GM12865 (cell line): Measurements from ENCODE around the gene PARVA.

Experiments
- DNase-seq: peaks from one replicate; pipeline ENCODE4 v3.0.0; 2010; ENCODE audit warnings: low read depth
- H3K4me3 ChIP-seq: 2 replicates; pipeline ENCODE4 v1.5.1; 2011; ENCODE audit warnings: mild to moderate bottlenecking, low read depth, low read length, control low read depth
- TF ChIP-seq, protein P1 (sequence below): IDR thresholded peaks from 2 replicates; pipeline ENCODE4 v1.5.1; 2011; ENCODE audit warnings: low read length, control low read depth, low read depth, inconsistent platforms; ENCODE audit not compliant: insufficient read depth; ENCODE audit errors: missing control alignments

Gene PARVA

GRCh38 chr11:12403997-12404350, 26.6 kb downstream of the PARVA start:
- DNase-seq: no peak
- TF ChIP-seq, protein P1, sequence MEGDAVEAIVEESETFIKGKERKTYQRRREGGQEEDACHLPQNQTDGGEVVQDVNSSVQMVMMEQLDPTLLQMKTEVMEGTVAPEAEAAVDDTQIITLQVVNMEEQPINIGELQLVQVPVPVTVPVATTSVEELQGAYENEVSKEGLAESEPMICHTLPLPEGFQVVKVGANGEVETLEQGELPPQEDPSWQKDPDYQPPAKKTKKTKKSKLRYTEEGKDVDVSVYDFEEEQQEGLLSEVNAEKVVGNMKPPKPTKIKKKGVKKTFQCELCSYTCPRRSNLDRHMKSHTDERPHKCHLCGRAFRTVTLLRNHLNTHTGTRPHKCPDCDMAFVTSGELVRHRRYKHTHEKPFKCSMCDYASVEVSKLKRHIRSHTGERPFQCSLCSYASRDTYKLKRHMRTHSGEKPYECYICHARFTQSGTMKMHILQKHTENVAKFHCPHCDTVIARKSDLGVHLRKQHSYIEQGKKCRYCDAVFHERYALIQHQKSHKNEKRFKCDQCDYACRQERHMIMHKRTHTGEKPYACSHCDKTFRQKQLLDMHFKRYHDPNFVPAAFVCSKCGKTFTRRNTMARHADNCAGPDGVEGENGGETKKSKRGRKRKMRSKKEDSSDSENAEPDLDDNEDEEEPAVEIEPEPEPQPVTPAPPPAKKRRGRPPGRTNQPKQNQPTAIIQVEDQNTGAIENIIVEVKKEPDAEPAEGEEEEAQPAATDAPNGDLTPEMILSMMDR: no peak
- no peak overlapping the region for H3K4me3 ChIP-seq

- TF ChIP-seq, protein P1: no peak
- DNase-seq: no peak
- H3K4me3 ChIP-seq: no peak overlapping the region
Observed at GRCh38 chr11:12404436-12404835, 27.1 kb downstream of the PARVA start.

DNA sequence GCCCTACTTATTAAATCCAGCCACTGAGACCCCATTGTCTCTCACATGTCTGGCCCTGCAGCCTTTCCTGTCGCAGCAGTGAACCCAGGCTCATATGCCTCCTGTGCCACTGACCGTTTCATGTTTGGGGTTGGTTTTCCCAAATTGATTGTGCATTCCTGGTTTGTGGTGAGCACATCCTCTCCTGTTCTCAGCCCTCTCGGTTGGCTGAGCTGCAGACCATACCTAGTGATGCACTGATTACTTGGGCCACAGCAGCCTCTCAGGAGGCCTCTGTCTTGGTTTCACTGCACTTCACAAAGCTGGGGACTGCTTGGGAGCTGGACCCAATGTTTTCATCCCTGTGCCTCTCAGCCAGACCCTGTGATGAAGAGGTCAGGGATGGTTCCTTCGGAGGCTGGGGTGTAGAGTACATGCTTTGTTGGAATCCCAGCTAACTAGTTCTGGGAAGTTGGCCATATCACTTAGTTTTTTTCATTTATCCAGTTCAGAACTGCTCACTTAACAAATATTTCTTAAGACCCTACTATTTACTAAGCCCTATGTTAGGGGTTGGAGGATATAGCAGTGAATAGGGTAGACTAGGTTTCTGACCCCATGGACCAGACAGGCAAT, 30.9 kb downstream of the PARVA start:
- DNase-seq: no peak
- no peak overlapping the region for H3K4me3 ChIP-seq
- TF ChIP-seq, protein P1: no peak

DNA sequence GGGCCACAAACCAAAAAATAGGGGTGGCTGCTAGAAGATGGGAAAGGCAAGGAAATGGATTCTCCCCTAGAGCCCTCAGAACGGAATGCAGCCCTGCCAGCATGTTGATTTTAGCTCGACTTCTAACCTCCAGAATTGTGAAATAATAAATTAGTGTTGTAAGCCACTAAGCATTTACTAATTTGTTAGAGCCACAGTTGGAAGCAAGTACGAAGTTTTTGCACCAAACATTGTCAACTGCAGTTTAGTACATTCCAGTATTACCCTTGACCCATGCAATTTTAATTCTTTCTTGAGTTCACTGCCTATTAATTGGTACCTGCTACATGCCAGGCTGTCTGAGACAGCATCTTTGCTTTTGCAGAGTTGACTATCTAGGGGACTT, 32.2 kb downstream of the PARVA start:
- no peak overlapping the region for H3K4me3 ChIP-seq
- TF ChIP-seq, protein P1: no peak
- no peak for DNase-seq

GRCh38 chr11:12410006-12410728, 32.8 kb downstream of the PARVA start:
- H3K4me3 ChIP-seq: no peak overlapping the region
- DNase-seq: no peak
- TF ChIP-seq, protein P1: no peak

- no peak overlapping the region for H3K4me3 ChIP-seq
- DNase-seq: no peak
- TF ChIP-seq, protein P1: no peak
Observed at GRCh38 chr11:12411393-12411792, 34.0 kb downstream of the PARVA start.
